GM21723 (cell line): ENCODE results near the gene CLEC2B.

Experiments
- ATAC-seq: cut with Tn5 transposase; IDR thresholded peaks from one replicate; pipeline ENCODE4 v1.9.1; 2021; ENCODE audit warnings: mild to moderate bottlenecking, moderate library complexity; ENCODE audit not compliant: unreplicated experiment

CLEC2B gene

GRCh38 chr12:9870286-9870866, 1.2 kb upstream of the CLEC2B start:
- no peak for ATAC-seq

- no peak for ATAC-seq
Observed at GRCh38 chr12:9868951-9869306, 225 bp downstream of the CLEC2B start.

- ATAC-seq = no peak
Observed at GRCh38 chr12:9868311-9868801, 798 bp downstream of the CLEC2B start.

- ATAC-seq = no peak
Observed at GRCh38 chr12:9867531-9867930, 1.6 kb downstream of the CLEC2B start.

- ATAC-seq = no peak
Observed at GRCh38 chr12:9866860-9867269, 2.3 kb downstream of the CLEC2B start.

- no peak for ATAC-seq
Observed at GRCh38 chr12:9864913-9865675, 4.1 kb downstream of the CLEC2B start.

GRCh38 chr12:9858135-9858534, 11.0 kb downstream of the CLEC2B start:
- no peak for ATAC-seq

- no peak for ATAC-seq
Observed at GRCh38 chr12:9856894-9857293, 12.3 kb downstream of the CLEC2B start.

- ATAC-seq = no peak
Observed at GRCh38 chr12:9856151-9856550, 13.0 kb downstream of the CLEC2B start.

- no peak for ATAC-seq
Observed at GRCh38 chr12:9851927-9852326, 17.2 kb downstream of the CLEC2B start.

GRCh38 chr12:9851050-9851449, 18.1 kb downstream of the CLEC2B start:
- no peak for ATAC-seq

- ATAC-seq = no peak
Observed at GRCh38 chr12:9848899-9849298, 20.3 kb downstream of the CLEC2B start.

- no peak for ATAC-seq
Observed at GRCh38 chr12:9843407-9843806, 25.7 kb downstream of the CLEC2B start.

GRCh38 chr12:9831720-9832119, 37.4 kb downstream of the CLEC2B start:
- ATAC-seq = no peak

- no peak for ATAC-seq
Observed at GRCh38 chr12:9829982-9830381, 39.2 kb downstream of the CLEC2B start.

- no peak for ATAC-seq
Observed at GRCh38 chr12:9829483-9829882, 39.7 kb downstream of the CLEC2B start.

GRCh38 chr12:9827209-9827888, 41.8 kb downstream of the CLEC2B start, which contains the start of gene KLRF1:
KLRF1 (plus strand) TSS chr12:9827481; CDS start chr12:9827545, 64 bp downstream.
- no peak for ATAC-seq

- no peak for ATAC-seq
Observed at GRCh38 chr12:9820281-9820930, 48.7 kb downstream of the CLEC2B start.

GRCh38 chr12:9813821-9814798, 55.0 kb downstream of the CLEC2B start:
- peak; percentile 93 for ATAC-seq

- no peak for ATAC-seq
Observed at GRCh38 chr12:9811621-9812020, 57.5 kb downstream of the CLEC2B start.
